ENCODE data around the gene KLHDC1.
"Not testable (repeated sequence)": the region's sequence is repeated elsewhere in the genome, so short reads cannot be mapped to it uniquely, and the experiment has no call there.

Gene KLHDC1

GRCh38 chr14:49692811-49693734 lies at the start of gene KLHDC1:
Gene KLHDC1 (plus strand): TSS chr14:49693120. CDS start chr14:49693195, 75 bp downstream.
- DNase-seq (ENCODE audit: low read depth): no peak

GRCh38 chr14:49653508-49653907 lies 39.4 kb upstream of the KLHDC1 start:
- no peak for DNase-seq (ENCODE audit: low read depth)

GRCh38 chr14:49654511-49654910 lies 38.4 kb upstream of the KLHDC1 start:
- no peak for DNase-seq (ENCODE audit: low read depth)

GRCh38 chr14:49657500-49657899 lies 35.4 kb upstream of the KLHDC1 start:
- DNase-seq (ENCODE audit: low read depth): not testable (repeated sequence)

GRCh38 chr14:49659526-49660455 lies 33.1 kb upstream of the KLHDC1 start:
- no peak for DNase-seq (ENCODE audit: low read depth)

GRCh38 chr14:49670475-49670874 lies 22.4 kb upstream of the KLHDC1 start:
- DNase-seq (ENCODE audit: low read depth): no peak

- no peak for DNase-seq (ENCODE audit: low read depth)
These were observed 19.3 kb upstream of the KLHDC1 start for GRCh38 chr14:49673586-49673985.

- no peak for DNase-seq (ENCODE audit: low read depth)
These were observed 15.3 kb upstream of the KLHDC1 start for GRCh38 chr14:49677643-49678042.

GRCh38 chr14:49679271-49679670 lies 13.6 kb upstream of the KLHDC1 start:
- no peak for DNase-seq (ENCODE audit: low read depth)

- no peak for DNase-seq (ENCODE audit: low read depth)
These were observed 6.5 kb upstream of the KLHDC1 start for GRCh38 chr14:49686425-49686824.

GRCh38 chr14:49687942-49688700 lies 4.8 kb upstream of the KLHDC1 start, which contains the start of gene POLE2:
Gene POLE2 (minus strand): TSS chr14:49688214. CDS start chr14:49688203, 11 bp downstream.
- DNase-seq (ENCODE audit: low read depth): no peak

GRCh38 chr14:49688701-49689030 lies 4.3 kb upstream of the KLHDC1 start:
- no peak for DNase-seq (ENCODE audit: low read depth)

GRCh38 chr14:49691031-49691430 lies 1.9 kb upstream of the KLHDC1 start:
- DNase-seq (ENCODE audit: low read depth): no peak

GRCh38 chr14:49692193-49692757 lies 645 bp upstream of the KLHDC1 start:
- DNase-seq (ENCODE audit: low read depth): no peak

- DNase-seq (ENCODE audit: low read depth): not testable (repeated sequence)
These were observed 810 bp downstream of the KLHDC1 start for GRCh38 chr14:49693735-49694124.

GRCh38 chr14:49702725-49703124 lies 9.8 kb downstream of the KLHDC1 start:
- no peak for DNase-seq (ENCODE audit: low read depth)

GRCh38 chr14:49703965-49704364 lies 11.0 kb downstream of the KLHDC1 start:
- DNase-seq (ENCODE audit: low read depth): peak; percentile 70

- DNase-seq (ENCODE audit: low read depth): not testable (repeated sequence)
These were observed 11.6 kb downstream of the KLHDC1 start for GRCh38 chr14:49704471-49704870.

- DNase-seq (ENCODE audit: low read depth): not testable (repeated sequence)
These were observed 18.1 kb downstream of the KLHDC1 start for GRCh38 chr14:49710993-49711392.

GRCh38 chr14:49720744-49721143 lies 27.8 kb downstream of the KLHDC1 start:
- no peak for DNase-seq (ENCODE audit: low read depth)

- not testable (repeated sequence) for DNase-seq (ENCODE audit: low read depth)
These were observed 29.0 kb downstream of the KLHDC1 start for GRCh38 chr14:49721733-49722435.

All from GM04503 (cell line).